HCT116 (cell line): ENCODE data around the gene MUC6. TPM values are rescaled to one million over a fixed set of nuclear protein-coding genes. Genes with fewer than 3 reads are reported as not detected.

Experiments used
- ATAC-seq: fragments of 200-7000 bp; cut with Tn5 transposase; 2 replicates; pipeline ENCODE4 v1.9.1; 2020; ENCODE audit warnings: mild to moderate bottlenecking, moderate library complexity
- BruUV-seq: library from RNA; stranded (reverse); fragments of 400-500 nt; replicated peaks from 2 replicates; lab custom pipeline; 2021; lab: Mats Ljungman, UMichigan
- CTCF ChIA-PET: fragments of 300-600 bp; sonication (Branson Sonifier 250); formaldehyde crosslinking; loops from one replicate; lab custom pipeline; 2021; ENCODE audit warnings: antibody characterized with exemption; lab: Charles Lee
- POLR2A ChIA-PET: fragments of 300-600, 350-600 bp; sonication (Branson Sonifier 250); formaldehyde crosslinking; loops from one replicate; lab custom pipeline; 2021; ENCODE audit warnings: antibody characterized with exemption; lab: Charles Lee
- RAD21 ChIA-PET, 2 experiments: fragments of 300-600 bp; sonication (Branson Sonifier 250); formaldehyde crosslinking; loops; one replicate each; lab custom pipeline; 2023; ENCODE audit warnings: low total read pairs in 2 of 2; ENCODE audit not compliant: uncharacterized antibody in 2 of 2, unreplicated experiment in 2 of 2, low non-redundant PET in 1 of 2; lab: Charles Lee
- DNase-seq: peaks from one replicate; pipeline ENCODE4 v3.0.0-alpha.2; 2010; ENCODE audit warnings: low read depth, low spot score
- H2AFZ ChIP-seq: fragments of 200-600 bp; shearing (Covaris generic), sonication (generic); 2 replicates; pipeline ENCODE4 v1.6.1; 2017; ENCODE audit warnings: low read depth, mixed run types, mixed read lengths, antibody characterized with exemption, low read length; ENCODE audit not compliant: poor library complexity, severe bottlenecking
- H3K27ac ChIP-seq: 2 replicates; pipeline ENCODE4 v1.5.1; 2012; ENCODE audit warnings: low read depth, low read length
- H3K27me3 ChIP-seq: fragments of 200-600 bp; sonication (generic); 2 replicates; pipeline ENCODE4 v1.6.1; 2016; ENCODE audit warnings: mixed run types, low read length, mixed read lengths; ENCODE audit not compliant: insufficient read depth
- H3K36me3 ChIP-seq, 2 experiments: fragments of 200-500 bp in 1 of 2; fragments of 200-600 bp in 1 of 2; sonication (Bioruptor generic) in 1 of 2; sonication (generic) in 1 of 2; 2 replicates each; pipeline versions ENCODE4 v1.5.1 to v1.6.1; 2014 to 2016; ENCODE audit warnings: low read length in 2 of 2, inconsistent platforms in 1 of 2, mixed read lengths in 1 of 2, mixed run types in 1 of 2; ENCODE audit not compliant: insufficient read depth in 2 of 2, control insufficient read depth in 1 of 2
- H3K4me1 ChIP-seq, 2 experiments: fragments of 200-600 bp in 1 of 2; sonication (generic) in 1 of 2; 2 replicates each; pipeline versions ENCODE4 v1.5.1 to v1.6.1; 2012 to 2017; ENCODE audit warnings: low read length in 2 of 2, inconsistent platforms in 1 of 2, mild to moderate bottlenecking in 1 of 2, mixed read lengths in 1 of 2, mixed run types in 1 of 2, moderate library complexity in 1 of 2; ENCODE audit not compliant: insufficient read depth in 2 of 2, control insufficient read depth in 1 of 2
- H3K4me2 ChIP-seq: fragments of 200-600 bp; sonication (generic); 2 replicates; pipeline ENCODE4 v1.6.1; 2017; ENCODE audit warnings: mixed run types, low read length, mixed read lengths
- H3K4me3 ChIP-seq, 2 experiments: fragments of 200-600 bp in 1 of 2; sonication (generic) in 1 of 2; replicated peaks in 1 of 2; 2 replicates each; pipeline ENCODE4 v1.5.1; 2011 to 2016; ENCODE audit warnings: low read length in 2 of 2, control low read depth in 1 of 2, low read depth in 1 of 2, mild to moderate bottlenecking in 1 of 2, mixed read lengths in 1 of 2, mixed run types in 1 of 2
- H3K79me2 ChIP-seq: fragments of 200-600 bp; sonication (generic); 2 replicates; pipeline ENCODE4 v1.6.1; 2017; ENCODE audit warnings: mild to moderate bottlenecking, mixed run types, low read length, moderate library complexity, mixed read lengths; ENCODE audit not compliant: insufficient read depth
- H3K9ac ChIP-seq: fragments of 200-600 bp; sonication (generic); 2 replicates; pipeline ENCODE4 v1.6.1; 2016; ENCODE audit warnings: low read length, mixed read lengths
- H3K9me2 ChIP-seq: fragments of 200-600 bp; sonication (generic), shearing (Covaris generic); 2 replicates; pipeline ENCODE4 v1.6.1; 2017; ENCODE audit warnings: mixed run types, mild to moderate bottlenecking, moderate library complexity; ENCODE audit not compliant: insufficient read depth
- H3K9me3 ChIP-seq, 2 experiments: fragments of 200-500 bp in 1 of 2; fragments of 200-600 bp in 1 of 2; sonication (Bioruptor generic) in 1 of 2; sonication (generic) in 1 of 2; 2 replicates each; pipeline ENCODE4 v1.6.1; 2014 to 2017; ENCODE audit warnings: low read length in 2 of 2, mixed read lengths in 2 of 2, inconsistent platforms in 1 of 2, low read depth in 1 of 2, mild to moderate bottlenecking in 1 of 2, mixed run types in 1 of 2, moderate library complexity in 1 of 2; ENCODE audit not compliant: control insufficient read depth in 1 of 2, insufficient read depth in 1 of 2
- H4K20me1 ChIP-seq: fragments of 200-600 bp; sonication (generic), shearing (Covaris generic); 2 replicates; pipeline ENCODE4 v1.6.1; 2017; ENCODE audit warnings: mixed run types, mild to moderate bottlenecking, moderate library complexity; ENCODE audit not compliant: insufficient read depth
- ATF3 ChIP-seq: IDR thresholded peaks from 2 replicates; pipeline ENCODE4 v1.6.1; 2012
- CEBPB ChIP-seq: IDR thresholded peaks from 2 replicates; pipeline ENCODE4 v1.6.1; 2012; ENCODE audit warnings: low read depth
- EGR1 ChIP-seq: IDR thresholded peaks from 2 replicates; pipeline ENCODE4 v1.6.1; 2012; ENCODE audit warnings: low read depth
- ELF1 ChIP-seq: IDR thresholded peaks from 2 replicates; pipeline ENCODE4 v1.6.1; 2012; ENCODE audit warnings: low read depth, borderline replicate concordance
- POLR2A ChIP-seq: IDR thresholded peaks from 2 replicates; pipeline ENCODE4 v1.7.0; 2011; ENCODE audit warnings: borderline replicate concordance; ENCODE audit not compliant: insufficient read depth, insufficient read length; ENCODE audit errors: extremely low read depth
- SIN3A ChIP-seq: IDR thresholded peaks from 2 replicates; pipeline ENCODE4 v1.6.1; 2012; ENCODE audit warnings: low read depth
- SRF ChIP-seq: IDR thresholded peaks from 2 replicates; pipeline ENCODE4 v1.6.1; 2012; ENCODE audit warnings: low read depth
- YY1 ChIP-seq: IDR thresholded peaks from 2 replicates; pipeline ENCODE4 v1.6.1; 2011; ENCODE audit warnings: low read length, low read depth, moderate library complexity, mild to moderate bottlenecking; ENCODE audit not compliant: insufficient replicate concordance; ENCODE audit errors: extremely low read depth
- ZNF274 ChIP-seq: fragments of 200-500 bp; sonication (Bioruptor generic); IDR thresholded peaks from 2 replicates; pipeline ENCODE4 v1.6.1; 2014; ENCODE audit warnings: mild to moderate bottlenecking, low read depth, low read length, inconsistent platforms
- intact Hi-C: fragments of 100-400 bp; cut with micrococcal nuclease; formaldehyde crosslinking; loops from 2 replicates; pipeline ENCODE4 v1.10.0; 2022
- total RNA-seq: library from RNA; stranded (reverse); gene quantifications from one replicate; pipeline ENCODE4 v1.2.1, GENCODE V29; 2021; ENCODE audit not compliant: unreplicated experiment
- TF ChIP-seq, protein P1 (sequence below), 3 experiments: fragments of 200-600 bp in 1 of 3; sonication (generic) in 1 of 3; IDR thresholded peaks in 2 of 3; conservative IDR thresholded peaks in 1 of 3; 2 replicates each; pipeline ENCODE4 v1.5.1; 2012 to 2017; ENCODE audit warnings: low read depth in 2 of 3, low read length in 2 of 3, antibody characterized with exemption in 1 of 3, borderline replicate concordance in 1 of 3, control low read depth in 1 of 3, mild to moderate bottlenecking in 1 of 3, mixed read lengths in 1 of 3, mixed run types in 1 of 3, moderate library complexity in 1 of 3; ENCODE audit not compliant: insufficient read depth in 1 of 3
- TF ChIP-seq, protein P2 (sequence below): IDR thresholded peaks from 2 replicates; pipeline ENCODE4 v1.6.1; 2012
- TF ChIP-seq, protein P3 (sequence below): IDR thresholded peaks from 2 replicates; pipeline ENCODE4 v1.6.1; 2012; ENCODE audit warnings: low read depth

MUC6 gene
- total RNA-seq, 1 experiment from 2014 or later: 0.02 TPM

DNA sequence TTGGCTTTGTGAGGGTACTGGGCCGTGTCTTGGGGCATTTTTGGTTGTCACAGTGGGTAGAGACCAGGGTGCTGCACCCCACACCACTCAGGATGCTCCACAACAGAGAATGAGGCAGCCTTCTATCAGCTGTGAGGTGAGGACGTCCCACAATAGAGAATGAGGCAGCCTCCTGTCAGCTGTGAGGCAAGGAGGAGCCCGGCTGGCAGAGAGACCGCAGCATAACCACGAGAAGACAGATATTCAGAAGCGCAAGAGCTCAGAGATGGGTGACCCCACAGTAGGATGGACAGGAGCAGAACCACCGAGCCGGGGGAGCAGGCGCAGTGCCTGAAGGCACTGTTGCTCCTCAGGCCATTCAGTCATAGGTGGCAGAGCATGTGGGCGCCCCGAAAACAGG lies 63.3 kb downstream of the MUC6 start:
- TF ChIP-seq, protein P1, sequence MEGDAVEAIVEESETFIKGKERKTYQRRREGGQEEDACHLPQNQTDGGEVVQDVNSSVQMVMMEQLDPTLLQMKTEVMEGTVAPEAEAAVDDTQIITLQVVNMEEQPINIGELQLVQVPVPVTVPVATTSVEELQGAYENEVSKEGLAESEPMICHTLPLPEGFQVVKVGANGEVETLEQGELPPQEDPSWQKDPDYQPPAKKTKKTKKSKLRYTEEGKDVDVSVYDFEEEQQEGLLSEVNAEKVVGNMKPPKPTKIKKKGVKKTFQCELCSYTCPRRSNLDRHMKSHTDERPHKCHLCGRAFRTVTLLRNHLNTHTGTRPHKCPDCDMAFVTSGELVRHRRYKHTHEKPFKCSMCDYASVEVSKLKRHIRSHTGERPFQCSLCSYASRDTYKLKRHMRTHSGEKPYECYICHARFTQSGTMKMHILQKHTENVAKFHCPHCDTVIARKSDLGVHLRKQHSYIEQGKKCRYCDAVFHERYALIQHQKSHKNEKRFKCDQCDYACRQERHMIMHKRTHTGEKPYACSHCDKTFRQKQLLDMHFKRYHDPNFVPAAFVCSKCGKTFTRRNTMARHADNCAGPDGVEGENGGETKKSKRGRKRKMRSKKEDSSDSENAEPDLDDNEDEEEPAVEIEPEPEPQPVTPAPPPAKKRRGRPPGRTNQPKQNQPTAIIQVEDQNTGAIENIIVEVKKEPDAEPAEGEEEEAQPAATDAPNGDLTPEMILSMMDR (IDR thresholded peaks at IDR 0.05 in 2 of 3, conservative IDR thresholded peaks at IDR 0.05 in 1 of 3; ENCODE audit: borderline replicate concordance in 1 of 3, insufficient read depth in 1 of 3, low read depth in 2 of 3, low read length in 2 of 3): no peak
- TF ChIP-seq POLR2A: no peak
- no peak overlapping the region for H2AFZ ChIP-seq
- no peak overlapping the region for H3K9ac ChIP-seq
- no peak overlapping the region for H3K27ac ChIP-seq
- H3K36me3 ChIP-seq: peaks cover 16 to 30% of the 10 kb centered on the region in 2 experiments; a peak in 3 of 4 replicates
- H3K4me3 ChIP-seq: no peak overlapping the region
- ChIA-PET RAD21 (no interaction called here), POLR2A (no interaction called here), CTCF (no interaction called here)
- H4K20me1 ChIP-seq: no peaks in the 10 kb centered on the region
- H3K27me3 ChIP-seq: no peaks in the 10 kb centered on the region
- no peaks in the 10 kb centered on the region for H3K9me2 ChIP-seq
- intact Hi-C loops: no loop called here
- ATAC-seq (no peak), DNase-seq (no peak)
- no peak overlapping the region for H3K4me2 ChIP-seq
- H3K9me3 ChIP-seq: no peaks in the 10 kb centered on the region
- peaks cover 10% of the 10 kb centered on the region; the same call in 1 of the 2 replicates for H3K79me2 ChIP-seq
- no peaks in the 10 kb centered on the region for H3K4me1 ChIP-seq
- BruUV-seq: no TSS peak

- Histone ChIP-seq H3K4me1 (no peaks in the 10 kb centered on the region), H3K9me3 (no peaks in the 10 kb centered on the region), H2AFZ (no peak overlapping the region), H3K27ac (no peak overlapping the region), H3K27me3 (no peaks in the 10 kb centered on the region), H3K9ac (no peak overlapping the region), H3K9me2 (no peaks in the 10 kb centered on the region), H3K79me2 (peaks cover 15% of the 10 kb centered on the region), H4K20me1 (no peaks in the 10 kb centered on the region), H3K36me3 (peaks cover 13 to 28% of the 10 kb centered on the region in 2 experiments; a peak in 3 of 4 replicates), H3K4me3 (no peak overlapping the region), H3K4me2 (no peak overlapping the region)
- DNase-seq: no peak
- intact Hi-C loops: no loop called here
- ATAC-seq: no peak
- RAD21 ChIA-PET: no interaction called here
- CTCF ChIA-PET: no interaction called here
- BruUV-seq: no TSS peak
- POLR2A ChIA-PET: no interaction called here
- TF ChIP-seq SIN3A (no peak), YY1 (no peak), ELF1 (no peak), ZNF274 (no peak), SRF (no peak), CEBPB (no peak), EGR1 (no peak), ATF3 (no peak), POLR2A (no peak)
- TF ChIP-seq, protein P2, sequence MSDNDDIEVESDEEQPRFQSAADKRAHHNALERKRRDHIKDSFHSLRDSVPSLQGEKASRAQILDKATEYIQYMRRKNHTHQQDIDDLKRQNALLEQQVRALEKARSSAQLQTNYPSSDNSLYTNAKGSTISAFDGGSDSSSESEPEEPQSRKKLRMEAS: no peak
- TF ChIP-seq, protein P3, sequence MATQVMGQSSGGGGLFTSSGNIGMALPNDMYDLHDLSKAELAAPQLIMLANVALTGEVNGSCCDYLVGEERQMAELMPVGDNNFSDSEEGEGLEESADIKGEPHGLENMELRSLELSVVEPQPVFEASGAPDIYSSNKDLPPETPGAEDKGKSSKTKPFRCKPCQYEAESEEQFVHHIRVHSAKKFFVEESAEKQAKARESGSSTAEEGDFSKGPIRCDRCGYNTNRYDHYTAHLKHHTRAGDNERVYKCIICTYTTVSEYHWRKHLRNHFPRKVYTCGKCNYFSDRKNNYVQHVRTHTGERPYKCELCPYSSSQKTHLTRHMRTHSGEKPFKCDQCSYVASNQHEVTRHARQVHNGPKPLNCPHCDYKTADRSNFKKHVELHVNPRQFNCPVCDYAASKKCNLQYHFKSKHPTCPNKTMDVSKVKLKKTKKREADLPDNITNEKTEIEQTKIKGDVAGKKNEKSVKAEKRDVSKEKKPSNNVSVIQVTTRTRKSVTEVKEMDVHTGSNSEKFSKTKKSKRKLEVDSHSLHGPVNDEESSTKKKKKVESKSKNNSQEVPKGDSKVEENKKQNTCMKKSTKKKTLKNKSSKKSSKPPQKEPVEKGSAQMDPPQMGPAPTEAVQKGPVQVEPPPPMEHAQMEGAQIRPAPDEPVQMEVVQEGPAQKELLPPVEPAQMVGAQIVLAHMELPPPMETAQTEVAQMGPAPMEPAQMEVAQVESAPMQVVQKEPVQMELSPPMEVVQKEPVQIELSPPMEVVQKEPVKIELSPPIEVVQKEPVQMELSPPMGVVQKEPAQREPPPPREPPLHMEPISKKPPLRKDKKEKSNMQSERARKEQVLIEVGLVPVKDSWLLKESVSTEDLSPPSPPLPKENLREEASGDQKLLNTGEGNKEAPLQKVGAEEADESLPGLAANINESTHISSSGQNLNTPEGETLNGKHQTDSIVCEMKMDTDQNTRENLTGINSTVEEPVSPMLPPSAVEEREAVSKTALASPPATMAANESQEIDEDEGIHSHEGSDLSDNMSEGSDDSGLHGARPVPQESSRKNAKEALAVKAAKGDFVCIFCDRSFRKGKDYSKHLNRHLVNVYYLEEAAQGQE: no peak
These were observed 63.9 kb downstream of the MUC6 start for GRCh38 chr11:972523-973211.
